ENCODE data around the gene BTBD9.
A peak's percentile ranks its signal among the peaks of the same experiment; 100 is the strongest.
"Not testable (repeated sequence)": the region's sequence is repeated elsewhere in the genome, so short reads cannot be mapped to it uniquely, and the experiment has no call there.

The BTBD9 gene

DNA sequence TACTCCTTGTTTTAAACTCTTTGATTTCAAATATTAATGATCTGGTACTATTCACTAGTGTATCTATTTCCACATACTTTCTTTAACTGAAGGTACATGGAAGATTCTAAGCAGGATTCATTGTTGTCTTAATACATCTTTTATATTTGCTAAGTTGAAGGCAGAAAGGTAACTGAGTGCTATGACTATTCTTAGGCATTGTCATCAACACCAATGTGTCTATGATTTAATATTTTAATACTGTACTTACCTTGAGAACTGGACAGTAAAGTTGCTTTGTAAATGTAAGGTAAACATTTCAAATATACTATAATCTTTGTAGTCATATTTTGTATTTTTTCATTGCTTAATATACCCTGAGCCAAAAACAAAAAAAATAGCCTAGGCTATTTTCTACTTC, 8.9 kb upstream of the BTBD9 start:
- no peak for DNase-seq

DNA sequence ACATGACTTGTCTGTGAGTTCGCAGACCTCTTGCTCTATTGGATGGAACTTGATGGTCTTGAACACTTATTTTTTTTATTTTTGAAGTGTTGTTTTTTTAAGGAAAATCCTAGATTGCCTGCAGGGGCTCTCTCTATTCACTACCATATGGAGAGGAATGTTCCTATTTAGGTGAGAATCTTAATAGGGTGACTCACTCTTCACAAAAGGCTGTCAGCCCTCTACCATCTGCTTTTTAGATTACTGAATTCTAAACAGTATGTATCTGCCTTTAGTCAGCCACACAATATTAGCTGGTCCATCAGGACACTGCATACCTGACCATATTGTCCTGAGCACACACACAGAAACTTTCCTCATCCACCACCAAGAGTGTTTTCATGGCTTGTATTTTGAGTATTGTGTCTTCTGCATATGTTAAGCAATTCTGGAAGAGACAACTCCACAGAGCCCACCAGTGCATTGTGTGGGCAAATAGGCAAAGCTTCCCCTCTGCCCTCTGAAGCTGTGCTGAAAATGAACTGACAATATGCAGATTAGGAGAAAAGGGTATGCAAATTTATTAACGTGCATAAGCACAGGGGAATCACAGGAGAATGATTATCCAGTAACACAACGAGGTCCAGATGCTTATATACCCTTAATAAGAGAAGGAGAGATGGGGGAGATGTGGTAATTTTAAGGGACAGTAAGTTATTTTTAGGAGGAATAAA, 6.6 kb upstream of the BTBD9 start:
- DNase-seq, result no peak

DNA sequence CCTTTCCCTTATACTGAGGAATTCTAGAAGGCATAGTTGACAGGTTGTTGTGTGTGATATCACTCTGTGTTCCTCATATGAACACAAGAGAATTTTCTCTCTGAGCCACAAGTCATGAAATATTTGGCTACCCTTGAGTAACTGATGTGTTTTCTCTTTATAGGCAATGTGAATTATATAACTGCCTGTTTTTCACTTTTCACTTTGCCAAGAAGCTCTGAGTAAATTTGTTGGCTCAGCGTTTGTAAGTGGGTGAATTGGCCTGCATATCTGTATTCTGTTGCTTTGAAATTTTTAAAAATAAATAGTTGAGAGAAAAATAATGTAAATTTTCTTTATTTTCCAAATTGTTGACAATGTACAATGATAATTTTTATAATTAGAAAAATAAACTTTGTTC, 5.2 kb upstream of the BTBD9 start:
- DNase-seq, result no peak

DNA sequence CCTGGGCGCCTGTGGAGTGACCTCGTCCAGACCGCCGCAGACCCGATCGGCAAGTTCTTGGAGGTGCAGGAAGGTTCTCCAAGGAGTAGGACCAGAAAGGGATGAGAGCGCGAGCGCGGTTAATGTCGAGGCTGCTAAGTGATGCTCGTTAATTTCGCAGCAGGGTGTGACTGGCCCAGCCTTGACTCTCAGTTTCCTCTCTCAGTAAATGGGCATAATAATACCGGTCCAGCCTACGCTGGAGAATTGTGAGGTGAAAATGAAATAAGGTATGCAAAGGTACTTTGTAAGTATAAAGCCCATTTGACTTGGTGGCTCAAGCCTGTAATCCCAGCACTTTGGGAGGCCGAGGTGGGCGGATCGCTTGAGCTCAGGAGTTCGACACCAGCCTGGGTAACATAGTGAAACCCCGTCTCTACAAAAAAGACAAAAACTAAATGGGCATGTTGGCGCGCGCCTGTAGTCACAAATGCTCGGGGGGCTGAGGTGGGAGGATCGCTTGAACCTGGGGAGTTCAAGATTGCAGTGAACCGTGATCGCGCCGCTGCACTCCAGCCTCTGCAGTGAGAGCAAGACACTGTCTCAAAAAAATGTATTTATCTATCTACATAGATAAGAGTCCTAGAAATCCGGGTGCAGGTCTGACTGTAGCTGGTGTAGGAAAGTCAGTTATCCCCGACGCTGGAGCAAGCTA, 634 bp upstream of the BTBD9 start:
- DNase-seq, result peak in 1 of 2 experiments; percentile 62

DNA sequence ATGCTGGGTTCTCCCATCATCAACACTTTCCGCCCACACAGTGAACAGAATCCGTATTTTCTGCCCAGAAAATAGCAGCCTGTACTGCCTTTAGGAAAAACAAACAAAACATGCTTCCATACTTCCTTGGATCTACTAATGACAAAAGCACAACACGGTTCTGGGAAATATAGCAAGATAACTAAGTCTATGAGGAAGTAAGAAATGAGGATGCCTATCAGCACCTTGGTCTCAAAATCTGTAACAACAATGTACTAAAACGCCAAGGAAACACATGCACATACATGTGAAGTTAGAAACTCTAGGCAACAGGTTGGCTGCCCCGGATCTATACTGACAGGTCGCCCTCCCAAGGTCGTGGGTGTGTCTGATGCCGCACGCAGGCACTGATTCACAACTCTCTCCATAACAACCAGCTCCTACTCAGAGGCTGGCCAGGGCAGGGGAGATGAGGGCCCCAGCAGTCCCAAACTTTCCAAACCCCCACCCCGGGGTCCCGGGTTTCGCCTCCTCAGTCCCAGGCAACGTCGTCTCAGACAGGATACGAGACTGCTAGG, 710 bp downstream of the BTBD9 start:
- DNase-seq, result no peak

DNA sequence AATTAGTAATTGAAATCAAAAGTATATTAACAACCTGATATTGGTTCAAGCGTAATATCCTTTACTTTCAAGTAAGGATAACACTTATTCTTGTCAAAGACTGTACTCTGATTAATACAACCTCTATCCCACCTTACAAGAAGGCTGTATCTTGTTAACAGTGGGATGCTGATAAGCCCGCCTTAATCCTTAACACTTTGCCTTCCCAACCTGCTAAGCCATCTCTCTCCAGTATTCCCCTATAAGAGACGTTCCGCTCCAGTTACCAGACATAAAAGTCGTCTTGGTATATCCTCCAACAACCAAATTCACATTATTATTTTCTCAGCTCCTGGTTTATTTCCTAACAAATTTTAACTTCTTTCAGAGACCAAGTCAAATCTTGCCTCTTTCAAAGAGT, 2.0 kb downstream of the BTBD9 start:
- no peak for DNase-seq

DNA sequence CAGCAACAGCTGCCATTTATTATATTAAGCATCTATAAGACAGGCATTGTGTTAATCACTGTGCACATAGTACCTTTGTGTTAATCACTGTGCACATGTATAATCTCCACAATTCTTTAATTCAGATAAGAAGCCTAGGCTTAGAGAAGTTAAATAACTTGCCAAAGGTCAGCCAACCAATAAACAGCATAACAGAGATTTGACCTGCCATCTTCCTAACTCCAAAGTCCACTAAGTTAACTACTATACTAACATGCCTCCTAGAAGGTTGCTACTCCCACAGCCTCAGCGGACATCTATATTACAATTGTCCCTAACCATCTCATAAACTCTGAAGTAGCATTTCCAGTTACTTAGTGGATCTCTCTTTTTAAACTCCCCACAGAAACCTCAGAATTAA, 3.7 kb downstream of the BTBD9 start:
- DNase-seq, result no peak

DNA sequence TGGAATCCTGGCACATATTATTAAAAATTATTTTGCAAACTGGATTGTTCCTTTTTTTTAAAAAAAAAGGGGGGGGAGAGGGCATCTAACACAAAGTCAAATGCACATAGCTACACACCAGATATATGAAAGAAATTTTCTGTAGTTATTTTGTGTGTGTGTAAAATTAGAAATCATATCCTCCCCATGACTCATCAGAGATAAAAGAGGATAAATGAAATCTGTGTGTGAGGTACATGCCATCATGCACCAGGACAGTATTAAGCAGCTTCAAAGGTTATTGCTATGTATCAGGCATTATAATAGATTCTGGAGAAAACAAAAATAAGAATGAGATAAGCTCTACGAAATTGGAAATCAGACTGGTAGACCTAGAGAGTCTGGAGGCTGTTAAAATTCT, 5.2 kb downstream of the BTBD9 start:
- no peak for DNase-seq

DNA sequence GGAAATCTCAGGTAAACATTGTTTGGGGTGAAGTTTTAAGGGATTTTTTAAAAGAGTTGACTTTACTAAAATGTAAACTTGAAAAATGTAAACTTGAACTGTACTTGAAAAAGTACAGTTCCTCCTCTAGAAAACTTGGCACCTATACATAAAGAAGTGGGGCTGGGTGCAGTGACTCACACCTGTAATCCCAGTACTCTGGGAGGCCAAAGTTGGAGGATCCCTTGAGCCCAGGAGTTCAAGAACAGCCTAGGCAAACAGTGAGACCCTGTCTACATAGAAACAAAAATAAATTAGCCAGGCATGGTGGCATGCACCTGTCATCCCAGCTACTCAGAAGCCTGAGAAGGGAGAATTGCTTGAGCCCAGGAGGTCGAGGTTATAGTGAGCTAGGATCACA, 7.2 kb downstream of the BTBD9 start:
- DNase-seq, result no peak

DNA sequence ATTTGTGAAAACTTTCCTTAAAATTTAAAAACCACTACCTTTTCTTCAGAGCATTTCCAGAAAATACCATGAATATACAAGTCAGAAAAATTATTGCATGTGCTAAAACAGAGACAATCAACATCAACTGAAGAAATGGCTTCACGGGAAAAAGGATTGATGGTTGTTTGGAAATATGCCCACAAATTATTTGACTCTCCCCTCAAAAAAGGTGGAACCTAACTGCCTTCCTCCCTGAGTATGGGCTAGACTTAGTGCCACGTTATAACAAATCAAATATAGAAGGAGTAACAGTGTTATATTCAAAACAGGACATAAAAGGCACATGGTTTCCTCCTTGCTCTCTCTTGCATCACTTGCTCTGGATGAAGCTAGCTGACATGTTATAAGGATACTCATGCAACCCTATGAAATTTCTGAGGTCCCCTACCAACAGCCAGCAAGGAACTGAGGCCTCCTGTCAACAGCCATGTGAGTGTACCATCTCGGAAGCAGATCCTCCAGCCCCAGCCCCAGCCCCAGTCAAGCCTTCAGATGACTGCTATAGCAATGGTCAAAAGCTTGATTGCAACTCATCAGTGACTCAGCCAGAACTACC, 8.4 kb downstream of the BTBD9 start:
- no peak for DNase-seq

DNA sequence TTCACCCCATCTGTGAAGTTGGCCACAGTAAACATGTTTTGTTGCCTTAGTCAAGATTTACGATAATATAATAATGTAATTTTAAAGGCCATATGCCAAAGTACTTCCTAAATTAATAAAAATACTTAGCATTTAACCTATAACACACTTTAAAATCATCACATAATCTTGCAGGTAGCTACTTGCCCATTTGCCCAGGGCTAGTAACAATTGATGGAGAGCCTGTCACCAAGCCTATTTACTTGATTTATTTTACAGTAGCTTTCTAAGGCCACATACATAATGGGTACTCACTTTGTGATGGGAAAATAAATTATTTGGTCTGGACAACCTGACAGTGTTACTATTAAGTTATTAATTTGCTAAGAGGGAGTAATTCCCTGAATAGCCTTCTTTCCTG, 14.5 kb downstream of the BTBD9 start:
- DNase-seq, result no peak

DNA sequence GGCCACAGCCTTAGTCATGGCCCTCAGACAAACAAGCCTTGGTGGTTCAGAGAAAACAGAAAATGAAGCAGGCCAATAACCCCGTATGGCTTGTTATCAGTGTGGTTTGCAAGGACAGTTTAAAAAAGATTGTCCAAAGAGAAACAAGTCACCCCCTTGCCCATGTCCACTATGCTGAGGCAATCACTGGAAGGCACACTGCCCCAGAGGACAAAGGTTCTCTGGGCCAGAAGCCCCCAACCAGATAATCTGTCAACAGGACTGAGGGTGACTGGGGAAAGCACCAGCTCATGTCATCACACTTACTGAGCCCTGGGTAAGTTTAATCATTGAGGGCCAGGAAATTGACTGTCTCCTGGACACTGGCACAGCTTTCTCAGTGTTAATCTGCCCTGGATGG, 20.4 kb downstream of the BTBD9 start:
- not testable (repeated sequence) for DNase-seq

DNA sequence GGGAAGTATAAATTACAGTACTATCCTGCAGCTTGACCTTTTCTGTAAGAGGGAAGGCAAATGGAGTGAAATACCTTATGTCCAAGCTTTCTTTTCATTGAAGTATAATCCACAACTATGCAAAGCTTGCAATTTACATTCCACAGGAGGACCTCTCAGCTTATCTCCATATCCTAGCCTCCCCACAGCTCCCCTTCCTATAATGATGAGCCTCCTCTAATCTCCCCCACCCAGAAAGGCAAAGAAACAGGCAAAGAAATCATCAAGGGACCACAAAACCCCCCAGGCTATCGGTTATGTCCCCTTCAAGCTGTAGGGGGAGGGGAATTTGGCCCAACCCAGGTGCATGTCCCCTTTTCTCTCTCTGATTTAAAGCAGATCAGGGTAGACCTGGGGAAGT, 21.4 kb downstream of the BTBD9 start:
- not testable (repeated sequence) for DNase-seq

DNA sequence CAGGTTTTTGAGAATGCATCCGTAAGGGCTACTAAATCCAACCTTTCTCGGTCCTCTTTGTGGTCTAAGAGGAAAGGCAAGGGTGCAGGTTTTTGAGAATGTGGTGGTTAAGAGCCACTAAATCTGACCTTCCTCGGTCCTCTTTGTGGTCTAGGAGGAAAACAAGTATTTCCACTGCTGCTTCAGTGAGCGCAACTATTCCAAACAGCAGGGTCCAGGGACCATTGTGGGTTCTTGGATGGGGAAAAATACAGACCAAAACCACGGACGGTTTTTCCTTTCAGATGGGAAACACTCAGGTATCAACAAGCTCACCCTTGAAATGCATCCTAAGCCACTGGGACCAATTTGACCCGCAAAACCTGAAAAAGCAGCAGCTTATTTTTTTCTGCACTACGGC, 21.9 kb downstream of the BTBD9 start:
- no peak for DNase-seq

DNA sequence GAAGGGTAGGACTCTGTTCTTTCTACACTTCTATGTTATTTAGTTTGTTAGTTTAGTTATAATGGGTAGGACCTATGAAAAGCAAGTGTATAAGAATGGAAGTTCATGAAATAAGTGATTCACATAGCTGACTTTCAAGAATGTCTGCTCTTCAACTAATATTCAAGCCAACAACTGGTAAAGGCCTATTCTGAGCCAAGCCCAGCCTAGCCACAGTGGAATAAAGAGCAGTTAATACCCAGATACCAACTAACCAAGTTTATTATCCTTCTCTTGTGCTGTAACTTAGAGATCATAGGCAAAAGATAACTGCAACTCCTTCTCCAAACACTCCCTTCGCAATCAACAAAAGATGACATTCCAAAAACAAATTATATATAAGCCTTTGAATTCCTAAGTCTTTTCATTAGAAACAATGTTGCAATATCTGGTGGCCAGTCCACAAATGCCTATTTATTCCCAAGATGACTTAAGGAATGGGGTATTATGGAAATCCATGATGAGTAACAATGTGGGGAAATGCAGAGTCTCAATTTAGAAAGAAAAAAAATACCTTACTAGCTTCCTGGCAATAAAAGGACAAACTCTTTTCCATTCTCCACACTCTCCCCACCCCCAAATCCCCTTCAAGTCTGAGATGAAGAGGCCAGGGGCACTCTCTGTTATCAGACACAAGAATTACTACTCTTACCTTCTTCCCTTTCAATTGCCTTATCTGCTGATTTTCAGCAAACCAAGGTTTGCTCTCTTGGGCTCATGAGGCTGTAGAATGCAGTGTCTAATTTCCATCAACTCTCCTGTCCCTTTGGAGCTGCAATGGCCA, 27.4 kb downstream of the BTBD9 start:
- no peak for DNase-seq

DNA sequence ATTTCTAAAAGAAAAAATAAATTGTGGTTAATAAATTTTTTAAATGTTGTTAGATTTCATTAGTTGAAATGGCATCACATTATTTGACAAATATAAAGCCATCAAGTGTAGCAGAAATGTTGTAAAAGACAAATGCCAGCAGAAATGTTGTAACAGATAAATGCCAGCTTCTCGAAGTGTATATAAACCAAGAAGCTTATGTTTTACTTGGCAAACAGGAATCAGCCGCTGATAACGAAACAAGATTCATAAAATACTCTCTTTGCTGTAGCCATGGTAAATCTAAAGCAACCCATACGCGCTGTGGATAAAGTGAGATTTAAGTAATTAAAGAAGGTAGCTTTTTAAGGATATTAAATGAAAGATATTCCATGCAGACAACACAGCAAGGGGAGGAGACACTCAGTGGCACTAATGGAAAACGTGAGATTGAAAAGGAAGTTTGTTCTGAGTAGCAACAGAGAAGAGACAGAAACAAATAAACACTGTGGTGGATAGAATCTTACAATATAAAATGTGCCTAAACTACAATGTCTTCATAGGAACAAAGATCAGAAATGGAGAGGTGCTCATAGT, 29.6 kb downstream of the BTBD9 start:
- DNase-seq, result no peak

DNA sequence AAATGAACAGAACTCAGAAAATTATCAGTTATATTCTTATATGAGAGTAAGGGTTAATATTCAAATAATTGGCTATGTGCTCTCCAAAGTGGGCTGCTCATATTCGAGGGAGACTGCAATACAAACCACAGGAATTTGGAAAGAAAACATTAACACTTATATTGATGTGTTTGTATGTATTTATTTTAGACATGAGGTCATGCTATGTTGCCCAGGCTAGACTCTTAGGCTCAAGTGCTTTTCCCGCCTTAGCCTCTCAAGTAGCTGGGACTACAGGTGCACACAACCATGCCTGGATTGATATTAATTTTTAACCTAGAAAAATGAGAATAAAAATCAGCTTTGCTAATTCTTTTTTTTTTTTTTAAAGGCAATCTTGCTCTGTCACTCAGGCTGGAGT, 35.0 kb downstream of the BTBD9 start:
- DNase-seq, result no peak

DNA sequence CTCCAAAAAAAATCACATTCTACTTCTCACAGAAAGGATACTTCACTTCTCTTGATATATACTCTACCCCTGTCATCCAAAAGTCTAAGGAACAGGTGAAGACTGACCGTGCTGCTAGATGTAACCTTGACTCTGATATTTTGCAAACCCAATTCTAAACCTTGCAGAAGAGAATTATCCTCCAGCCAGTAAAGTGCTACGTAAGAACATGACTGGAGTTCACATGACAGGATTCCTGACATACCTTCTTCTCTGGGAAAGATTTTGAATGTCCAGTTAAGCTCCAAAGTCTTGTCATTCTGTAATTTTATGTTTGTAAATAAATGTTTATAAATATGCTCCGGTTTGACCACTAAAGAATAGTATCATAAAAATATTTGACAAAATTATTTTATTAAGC, 35.8 kb downstream of the BTBD9 start:
- no peak for DNase-seq

DNA sequence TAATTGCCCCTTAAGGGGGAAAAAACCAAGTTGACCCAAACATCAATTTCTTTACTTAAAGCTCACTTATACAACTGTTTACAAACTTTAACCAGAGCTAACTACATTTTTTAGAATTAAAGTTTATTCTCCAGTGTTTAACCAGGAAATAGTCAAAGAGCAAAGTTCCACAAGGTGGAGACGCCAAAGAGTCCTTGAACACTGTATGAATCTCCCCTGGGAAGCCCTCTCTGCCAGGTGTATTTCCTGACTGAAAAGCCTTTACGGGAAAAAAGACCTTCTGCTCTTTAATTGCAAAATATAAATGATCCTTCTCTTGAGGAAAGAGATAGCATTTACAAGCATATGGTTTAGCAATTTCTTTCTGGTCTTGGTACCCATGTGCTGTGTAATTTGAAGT, 36.2 kb downstream of the BTBD9 start:
- DNase-seq, result no peak

DNA sequence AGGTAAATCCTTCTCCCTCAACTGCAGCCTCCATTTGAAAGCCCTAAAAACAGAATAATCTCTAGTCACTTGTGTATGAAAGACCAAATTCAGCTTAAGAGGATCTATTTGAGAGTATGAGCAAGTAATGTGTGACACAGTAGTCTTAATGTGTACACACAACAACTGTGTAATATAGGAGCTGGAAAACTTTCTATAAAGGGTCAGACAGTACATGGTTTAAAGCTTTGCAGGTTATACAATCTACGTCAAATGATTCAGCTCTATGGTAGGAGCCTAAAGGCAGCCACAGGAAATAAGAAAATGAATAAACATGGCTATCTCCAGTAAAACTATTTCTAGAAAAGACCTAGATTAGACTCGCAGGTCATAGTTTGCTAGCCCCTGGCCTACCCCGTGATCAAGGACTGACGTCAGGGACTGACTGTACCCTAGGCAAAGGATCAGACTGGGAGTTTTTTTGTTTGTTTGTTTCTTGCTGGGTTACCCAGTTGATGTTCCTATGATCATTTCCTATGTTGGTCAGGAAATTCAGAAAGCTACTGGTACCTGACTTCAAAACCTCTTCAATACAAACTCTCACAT, 39.7 kb downstream of the BTBD9 start:
- DNase-seq, result no peak

DNA sequence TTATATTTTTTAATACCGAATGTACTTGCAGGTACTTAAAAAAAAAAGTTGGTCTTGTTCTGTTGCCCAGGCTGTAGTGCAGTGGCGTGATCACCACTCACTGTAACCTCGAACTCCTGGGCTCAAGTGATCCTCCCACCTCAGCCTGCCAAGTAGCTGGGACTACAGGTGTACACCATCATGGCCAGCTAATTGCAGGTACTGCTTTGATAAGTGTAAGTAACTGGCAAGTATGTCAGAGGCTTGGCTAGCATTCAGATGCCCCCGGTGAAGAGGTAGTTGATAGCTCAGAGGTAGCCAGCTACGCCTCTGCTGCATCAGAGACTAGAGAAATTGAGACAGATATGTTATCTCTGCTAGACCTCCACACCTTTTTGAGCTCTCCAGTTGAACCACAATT, 40.5 kb downstream of the BTBD9 start:
- no peak for DNase-seq

DNA sequence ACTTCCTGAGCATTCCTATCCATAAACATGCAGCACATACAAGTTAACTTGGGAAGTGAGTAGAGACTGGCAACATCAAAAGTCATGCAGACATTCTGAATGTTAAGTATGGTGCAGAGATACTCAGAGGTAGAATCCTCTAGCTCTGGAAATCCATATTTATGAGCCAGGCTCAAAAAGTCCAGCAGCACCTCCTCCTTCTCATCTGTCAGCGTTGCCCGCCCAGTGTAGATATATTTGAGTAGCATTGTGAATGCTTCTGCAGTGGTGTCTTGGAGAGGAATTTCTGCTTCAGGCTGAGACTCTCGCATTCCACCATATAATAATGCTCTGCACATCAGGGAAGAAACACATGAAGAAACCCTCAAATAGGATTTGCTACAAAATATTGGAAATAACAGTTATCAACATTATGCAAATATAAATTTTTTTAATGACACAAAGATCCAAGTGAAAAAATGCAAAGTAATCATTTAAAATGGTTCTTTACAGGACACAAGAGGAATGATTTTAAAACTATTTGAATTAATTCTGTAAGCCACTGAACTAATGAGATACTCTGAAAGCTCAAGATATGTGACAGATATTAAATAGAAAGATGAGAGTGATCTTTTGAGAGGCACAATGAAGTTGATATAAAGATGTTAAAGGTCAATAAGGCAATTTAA, 45.6 kb downstream of the BTBD9 start:
- no peak for DNase-seq

All from NCI-H187 (cell line).